HG02943 (cell line): Measurements from ENCODE around the gene TEK.
"Not testable (repeated sequence)": the region's sequence is repeated elsewhere in the genome, so short reads cannot be mapped to it uniquely, and the experiment has no call there.

Source experiments
- ATAC-seq: cut with Tn5 transposase; IDR thresholded peaks from one replicate; pipeline ENCODE4 v1.9.1; 2021; ENCODE audit warnings: mild to moderate bottlenecking, low read depth, moderate library complexity; ENCODE audit not compliant: unreplicated experiment

TEK gene

DNA sequence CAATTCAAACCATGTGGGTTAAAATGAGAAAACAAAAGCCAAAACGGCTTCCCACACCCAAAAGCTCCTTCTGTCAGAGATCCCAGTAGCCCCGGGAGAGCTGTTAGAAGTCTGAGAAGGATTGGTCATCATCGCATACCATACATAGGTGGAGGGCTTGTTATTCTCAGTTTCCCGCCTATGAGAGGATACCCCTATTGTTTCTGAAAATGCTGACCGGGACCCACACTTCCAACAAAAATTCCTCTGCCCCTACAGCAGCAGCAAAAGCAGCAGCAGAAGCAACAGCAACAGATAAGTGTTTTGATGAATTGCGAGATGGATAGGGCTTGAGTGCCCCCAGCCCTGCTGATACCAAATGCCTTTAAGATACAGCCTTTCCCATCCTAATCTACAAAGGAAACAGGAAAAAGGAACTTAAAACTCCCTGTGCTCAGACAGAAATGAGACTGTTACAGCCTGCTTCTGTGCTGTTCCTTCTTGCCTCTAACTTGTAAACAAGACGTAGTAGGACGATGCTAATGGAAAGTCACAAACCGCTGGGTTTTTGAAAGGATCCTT, at the start of gene TEK:
TSS of gene TEK (plus strand) at position 245 of the 561 bp plus-strand sequence. CDS start 366 bp downstream, outside the sequence.
- ATAC-seq, result no peak

DNA sequence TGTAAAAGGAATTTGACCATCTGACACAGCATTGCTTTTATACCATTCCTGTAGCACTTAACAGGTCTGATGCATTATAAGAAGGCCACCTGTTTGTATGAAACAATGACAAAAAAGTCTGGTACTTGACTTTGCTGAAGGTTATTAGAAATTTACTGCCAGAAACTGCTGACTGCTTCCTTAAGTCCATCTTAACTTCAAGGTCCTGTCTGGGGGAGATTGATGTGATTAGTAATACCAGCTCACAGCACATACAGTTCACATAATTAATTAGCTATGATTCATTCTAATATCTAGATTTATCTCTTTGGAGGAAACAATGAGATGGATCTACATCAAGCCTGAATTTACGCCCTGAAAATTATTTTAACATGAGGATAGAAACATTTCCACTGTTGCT, 49.6 kb upstream of the TEK start:
- no peak for ATAC-seq

DNA sequence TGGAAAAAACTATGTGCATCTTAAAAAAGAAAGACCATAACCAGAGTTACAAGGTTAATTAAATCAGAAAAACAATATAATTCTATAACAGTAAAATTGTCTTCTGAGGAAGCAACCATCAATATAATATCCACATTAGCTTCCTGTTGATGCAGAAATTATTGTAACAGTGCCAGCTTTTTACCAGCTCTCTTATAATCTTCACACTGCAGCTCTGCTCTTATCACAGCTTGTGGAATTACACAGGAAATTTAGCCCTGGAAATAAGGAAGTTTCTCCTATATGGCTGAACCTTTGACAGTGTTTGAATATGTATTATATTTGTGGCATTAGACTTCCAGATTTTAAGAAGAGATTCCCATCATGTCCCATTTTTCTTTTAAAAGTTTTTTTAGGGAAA, 49.1 kb upstream of the TEK start:
- ATAC-seq, result no peak

DNA sequence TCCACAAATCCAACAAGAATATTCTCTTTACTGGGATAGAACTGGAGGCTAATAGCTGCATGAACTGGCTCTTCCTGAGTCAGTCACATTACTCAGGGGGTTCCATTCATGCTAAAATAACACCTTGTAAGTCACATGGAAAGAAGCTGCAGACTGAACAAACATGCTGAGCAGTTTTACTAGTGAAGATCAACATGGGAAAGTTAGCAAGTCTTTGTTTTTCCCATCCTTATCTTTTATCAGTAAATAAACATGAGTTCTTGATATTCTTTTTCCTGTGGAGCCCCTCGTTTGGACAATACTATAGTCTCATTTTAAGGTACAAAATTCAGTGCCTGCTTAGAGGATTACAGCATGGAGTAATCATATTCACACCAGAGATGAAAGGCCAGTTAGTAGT, 43.7 kb upstream of the TEK start:
- no peak for ATAC-seq

DNA sequence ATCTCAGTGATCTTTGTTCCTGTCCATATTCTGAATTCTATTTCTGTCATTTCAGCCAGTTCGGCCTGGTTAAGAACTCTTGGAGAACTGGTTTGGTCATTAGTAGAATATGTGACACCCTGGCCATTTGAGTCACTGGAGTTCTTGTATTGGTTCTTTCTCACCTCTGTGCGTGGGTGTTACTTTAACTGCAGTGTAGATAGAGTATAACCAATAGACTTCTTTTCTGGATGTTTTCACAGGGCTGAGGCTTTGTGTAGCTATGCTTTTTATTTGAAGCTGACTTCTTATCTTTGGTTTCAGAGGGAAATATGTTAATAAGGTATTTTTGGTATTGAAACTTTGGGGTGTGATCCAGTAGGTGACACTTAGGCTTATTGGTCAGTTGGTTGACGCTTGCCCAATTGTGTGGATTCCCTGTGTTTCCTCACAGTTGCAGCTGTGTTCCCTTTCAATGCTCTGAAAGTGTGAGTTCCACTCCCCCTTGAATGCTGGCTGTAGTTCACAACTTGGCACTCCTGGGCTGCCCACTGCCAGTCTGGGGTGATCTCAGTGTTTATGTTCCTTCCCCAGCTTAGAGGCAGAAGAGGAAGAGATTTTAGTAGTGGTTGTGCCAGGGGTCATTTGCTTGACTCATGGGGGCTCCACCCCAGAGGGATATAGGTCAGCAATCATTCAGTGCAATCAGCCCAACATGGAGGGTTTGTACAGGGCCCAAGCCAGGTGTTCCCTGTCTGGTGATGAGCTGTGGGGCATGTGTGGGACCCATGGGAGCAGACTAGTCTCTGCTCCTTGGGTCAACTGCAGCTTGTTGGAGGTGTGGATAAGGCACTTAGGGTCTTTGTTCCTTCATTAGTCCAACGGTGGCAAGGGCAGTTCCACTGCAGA, 34.9 kb upstream of the TEK start:
- no peak for ATAC-seq

DNA sequence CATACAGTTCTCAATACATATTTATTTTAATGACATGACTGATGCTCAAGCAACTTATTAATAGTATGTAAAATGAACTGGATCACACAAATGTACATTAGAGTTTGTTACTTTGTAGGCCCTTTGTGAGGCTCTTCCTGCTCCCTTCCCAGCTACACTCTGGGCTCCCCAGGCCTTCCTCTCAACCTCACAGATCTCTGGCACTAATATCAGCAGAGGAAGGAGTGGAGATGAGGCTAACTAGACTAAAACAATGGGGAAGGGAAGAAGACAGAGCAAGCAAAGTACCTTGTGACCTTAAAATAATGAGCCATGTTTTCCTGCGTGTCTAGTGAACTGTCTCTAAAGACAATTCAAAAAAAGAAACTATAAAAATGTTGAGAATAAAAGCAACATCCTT, 30.3 kb upstream of the TEK start:
- ATAC-seq, result no peak

DNA sequence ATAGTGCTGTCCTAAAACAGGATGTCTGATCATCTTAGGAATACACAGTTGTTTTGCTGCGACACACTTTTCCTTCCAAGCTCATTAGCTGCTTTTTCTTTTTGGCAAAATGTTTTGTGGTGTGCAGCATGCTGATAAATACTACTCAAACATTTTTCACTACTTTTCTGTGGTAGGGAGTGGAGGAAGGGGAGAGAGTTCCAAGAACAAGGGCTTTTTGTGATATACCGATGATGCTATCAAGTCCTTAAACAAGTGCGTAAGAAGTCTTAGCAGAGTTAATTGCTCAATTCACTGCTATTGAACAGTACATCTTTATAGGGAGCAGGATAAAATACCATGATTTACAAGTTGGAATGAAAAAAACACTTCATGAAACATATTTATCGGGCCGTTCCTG, 23.6 kb upstream of the TEK start:
- ATAC-seq, result no peak

DNA sequence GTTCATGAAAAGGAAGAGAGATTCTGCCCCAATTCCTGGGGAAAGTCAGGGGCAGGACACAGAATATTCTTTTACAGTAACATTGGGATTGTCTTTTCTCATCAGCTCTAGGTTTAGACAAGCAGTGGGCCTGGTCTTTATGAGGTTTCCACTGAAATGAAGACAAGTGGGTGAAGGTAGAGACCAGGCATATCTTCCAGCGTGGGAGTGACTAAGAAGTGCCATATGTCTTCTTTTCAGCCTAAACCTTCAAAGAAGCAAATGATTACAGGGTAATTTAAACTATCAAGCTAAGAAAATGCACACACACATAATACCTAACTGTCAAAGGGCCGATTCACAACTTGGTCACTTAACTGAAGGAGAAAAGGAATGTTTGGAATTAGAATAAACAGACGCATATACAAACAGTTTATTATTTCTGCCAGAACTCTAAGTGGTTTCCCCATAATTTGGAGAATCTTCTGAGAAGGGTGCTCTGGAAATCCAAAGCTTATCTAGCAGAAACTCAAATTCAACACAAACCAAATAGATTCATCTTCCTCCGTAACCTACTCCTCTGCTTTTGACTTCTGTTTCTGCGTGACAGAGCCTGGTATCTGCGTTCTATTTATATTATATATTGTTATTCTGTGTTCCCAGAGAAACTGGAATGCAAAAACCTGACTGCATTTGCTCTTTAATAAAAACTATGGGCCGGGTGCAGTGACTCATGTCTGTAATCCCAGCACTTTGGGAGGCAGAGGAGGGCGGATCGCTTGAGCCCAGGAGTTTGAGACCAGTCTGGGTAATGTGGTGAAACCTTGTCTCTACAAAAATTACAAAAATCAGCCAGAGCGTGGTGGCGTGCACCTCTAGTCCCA, 22.0 kb upstream of the TEK start:
- ATAC-seq, result no peak

DNA sequence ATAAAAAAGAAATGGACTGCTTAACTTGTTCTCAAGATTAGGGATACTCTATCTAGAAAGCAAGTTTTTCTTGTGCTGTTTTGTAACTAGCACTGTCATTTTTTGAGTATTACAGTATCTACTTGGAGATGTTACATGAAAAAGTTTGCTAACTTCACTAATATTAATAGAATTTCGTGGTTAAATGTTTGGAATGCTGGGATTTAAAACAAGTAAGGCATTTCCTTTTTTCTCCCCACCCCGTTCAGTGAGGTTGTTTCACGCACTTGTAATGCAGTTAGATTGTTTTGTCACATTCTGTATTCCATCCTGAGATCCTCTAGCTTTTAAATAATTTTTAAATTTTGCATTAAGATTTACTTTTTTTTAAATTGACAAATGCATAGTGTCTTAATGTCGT, 20.0 kb upstream of the TEK start:
- ATAC-seq, result no peak

DNA sequence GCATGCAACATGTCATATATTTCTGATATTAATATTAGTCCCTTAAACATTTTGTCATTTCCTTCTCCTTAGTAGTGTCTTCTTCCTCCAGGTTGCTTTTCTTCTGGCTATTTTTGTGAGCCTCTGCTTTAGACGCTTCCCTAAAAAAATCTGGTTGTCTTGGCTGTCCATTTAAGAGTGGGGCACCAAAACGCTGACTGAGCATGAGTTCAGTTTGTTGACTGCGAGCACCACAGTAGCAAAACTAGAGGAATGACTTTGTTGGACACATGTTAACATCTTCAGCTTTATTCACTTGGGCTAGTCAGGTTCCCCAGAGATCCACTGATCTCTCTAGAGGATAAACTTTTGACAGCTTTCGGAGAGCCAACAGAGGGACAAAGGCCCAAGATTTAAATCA, 19.3 kb upstream of the TEK start:
- no peak for ATAC-seq

DNA sequence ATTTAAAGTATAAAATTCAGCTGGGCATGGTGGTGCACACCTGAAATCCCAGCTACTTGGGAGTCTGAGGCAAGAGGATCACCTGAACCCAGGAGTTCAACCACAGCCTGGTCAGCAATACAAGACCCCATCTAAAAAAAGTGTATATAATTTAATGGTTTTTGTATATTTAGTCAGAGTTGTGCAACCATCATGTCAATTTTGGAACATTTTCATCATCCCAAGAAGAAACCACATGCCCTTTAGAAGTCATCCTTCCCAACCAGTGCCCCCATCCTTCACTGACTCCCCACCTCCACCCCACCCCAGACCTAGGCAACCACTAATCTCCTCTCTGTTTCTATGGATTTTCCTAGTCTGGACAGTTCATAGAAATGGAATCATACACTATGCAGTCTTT, 18.8 kb upstream of the TEK start:
- no peak for ATAC-seq

DNA sequence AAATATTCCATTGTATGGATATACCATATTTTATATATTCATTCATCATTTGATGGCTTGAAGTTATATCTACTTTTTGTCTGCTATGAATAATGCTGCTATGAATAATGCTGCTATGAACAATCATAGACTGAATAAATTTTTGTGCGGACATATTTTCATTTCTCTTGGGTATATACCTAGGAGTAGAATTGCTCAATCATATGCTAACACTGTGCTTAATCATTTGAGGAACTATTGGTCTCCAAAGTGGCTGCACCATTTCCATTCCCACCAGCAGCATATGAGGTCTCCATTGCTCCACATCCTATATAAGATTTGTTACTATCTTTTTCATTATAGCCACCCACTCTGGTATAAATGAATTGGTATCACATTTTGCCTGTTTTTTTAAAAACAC, 18.3 kb upstream of the TEK start:
- ATAC-seq, result no peak

DNA sequence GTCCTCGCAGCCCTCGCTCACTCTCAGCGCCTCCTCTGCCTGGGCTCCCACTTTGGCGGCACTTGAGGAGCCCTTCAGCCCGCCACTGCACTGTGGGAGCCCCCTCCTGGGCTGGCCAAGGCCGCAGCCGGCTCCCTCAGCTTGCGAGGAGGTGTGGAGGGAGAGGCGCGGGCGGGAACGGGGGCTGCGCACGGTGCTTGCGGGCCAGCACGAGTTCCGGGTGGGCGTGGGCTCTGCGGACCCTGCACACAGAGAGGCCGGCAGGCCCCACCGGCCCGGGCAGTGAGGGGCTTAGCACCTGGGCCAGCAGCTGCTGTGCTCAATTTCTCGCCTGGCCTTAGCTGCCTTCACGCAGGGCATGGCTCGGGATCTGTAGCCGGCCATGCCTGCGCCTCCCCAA, 16.5 kb upstream of the TEK start:
- ATAC-seq, result not testable (repeated sequence)

DNA sequence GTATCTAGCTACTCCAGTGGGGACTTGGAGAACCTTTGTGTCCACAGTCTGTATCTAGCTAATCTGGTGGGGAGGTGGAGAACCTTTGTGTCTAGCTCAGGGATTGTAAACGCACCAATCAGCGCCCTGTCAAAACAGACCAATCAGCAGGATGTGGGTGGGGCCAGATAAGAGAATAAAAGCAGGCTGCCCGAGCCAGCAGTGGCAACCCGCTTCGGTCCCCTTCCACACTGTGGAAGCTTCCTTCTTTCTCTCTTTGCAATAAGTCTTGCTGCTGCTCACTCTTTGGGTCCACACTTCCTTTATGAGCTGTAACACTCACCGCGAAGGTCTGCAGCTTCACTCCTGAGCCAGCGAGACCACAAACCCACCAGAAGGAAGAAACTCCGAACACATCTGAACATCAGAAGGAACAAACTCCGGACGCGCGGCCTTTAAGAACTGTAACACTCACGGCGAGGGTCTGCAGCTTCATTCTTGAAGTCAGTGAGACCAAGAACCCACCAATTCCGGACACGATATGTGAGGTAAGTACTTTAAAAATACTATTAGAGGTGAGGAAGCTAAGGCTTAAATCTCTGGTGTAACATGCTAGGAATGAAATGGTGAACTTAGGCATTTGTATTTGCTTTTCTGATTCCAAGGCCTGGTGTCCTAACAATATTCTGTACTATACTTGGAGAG, 15.5 kb upstream of the TEK start:
- ATAC-seq, result not testable (repeated sequence)

DNA sequence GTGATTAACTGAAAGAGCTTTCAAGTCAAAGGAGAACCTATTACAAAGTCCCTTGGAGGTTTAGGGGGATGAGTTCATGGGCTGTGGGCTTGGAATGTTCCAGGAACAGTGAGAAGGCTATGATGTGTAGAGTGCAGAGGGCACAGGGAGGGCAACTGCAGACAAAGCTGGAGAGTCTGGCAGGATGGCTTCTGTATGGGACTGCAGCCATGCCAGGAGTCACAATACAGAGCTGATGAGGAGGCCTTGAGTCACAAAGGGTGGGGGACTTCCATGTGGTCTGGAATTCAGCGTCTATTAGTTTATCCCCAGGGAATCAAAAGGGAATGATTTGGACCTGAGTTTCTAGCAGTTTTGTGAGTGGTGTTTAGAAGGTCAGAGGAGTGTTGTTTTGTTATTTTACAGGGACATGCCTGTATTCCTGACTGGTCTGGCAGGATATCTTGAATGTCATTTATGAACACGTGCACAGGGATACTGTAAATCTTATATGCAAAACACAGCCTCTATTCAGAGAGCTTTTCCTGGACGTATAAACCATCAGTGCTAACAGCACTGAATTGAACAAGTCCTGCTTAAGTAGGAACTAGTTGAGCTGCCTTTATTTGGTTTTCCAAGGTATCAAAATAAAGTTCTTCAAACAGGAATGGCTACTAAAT, 14.3 kb upstream of the TEK start:
- no peak for ATAC-seq

DNA sequence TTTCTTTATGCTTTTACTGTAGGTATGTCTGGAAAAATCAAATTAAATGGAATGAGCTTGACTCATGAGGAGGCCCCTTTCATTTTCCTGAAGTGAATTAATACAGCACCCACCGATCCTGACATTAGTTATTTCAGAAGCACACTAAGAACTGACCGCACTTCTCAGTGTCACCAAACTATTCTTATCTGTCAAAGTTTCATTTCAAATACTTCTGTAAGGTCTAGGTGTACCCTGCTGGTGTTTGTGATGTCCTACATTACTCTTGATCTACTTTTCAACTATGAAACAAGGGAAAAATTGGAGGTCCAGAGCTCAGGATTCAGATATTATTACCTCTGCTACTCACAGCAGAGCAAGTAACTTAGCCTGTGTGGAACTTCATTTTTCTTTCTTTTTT, 1.8 kb upstream of the TEK start:
- ATAC-seq, result no peak

DNA sequence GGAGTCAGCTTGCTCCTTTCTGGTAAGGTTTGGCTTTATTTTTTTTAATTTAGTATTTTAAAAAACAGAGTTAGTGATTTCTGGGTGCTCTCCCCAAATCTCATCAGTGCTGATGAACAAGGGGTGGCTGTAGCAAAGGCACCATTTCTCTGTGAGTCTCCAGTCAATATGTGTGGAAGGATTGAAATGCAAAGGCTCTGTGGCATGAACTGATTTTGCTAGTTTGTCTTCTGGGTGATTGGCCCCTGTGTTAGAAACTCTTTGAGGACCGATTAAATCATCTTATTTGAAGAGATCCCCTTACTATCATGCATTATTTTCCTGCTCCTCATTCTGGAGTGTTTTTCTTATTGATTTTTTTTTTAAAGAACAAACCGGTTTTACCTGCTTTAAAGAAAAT, 596 bp downstream of the TEK start:
- ATAC-seq, result no peak

DNA sequence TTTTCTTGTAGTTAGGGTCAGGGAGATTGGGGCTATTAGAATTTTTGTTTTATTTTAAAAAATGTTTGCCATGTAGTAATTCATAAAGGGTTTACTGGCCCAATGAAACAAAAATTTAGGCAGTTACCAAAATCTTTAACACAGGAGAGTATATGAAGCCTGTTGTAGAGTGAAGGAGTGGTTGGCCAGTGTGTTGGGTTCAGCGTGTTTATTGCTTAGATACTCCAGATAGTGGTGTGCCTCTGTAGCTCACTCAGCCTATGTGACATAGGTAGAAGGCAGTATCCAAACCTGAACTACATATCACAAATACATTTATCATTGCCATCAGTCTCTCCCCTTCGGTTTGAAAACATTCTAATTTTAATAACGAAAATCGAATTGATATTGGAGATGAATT, 1.2 kb downstream of the TEK start:
- no peak for ATAC-seq

DNA sequence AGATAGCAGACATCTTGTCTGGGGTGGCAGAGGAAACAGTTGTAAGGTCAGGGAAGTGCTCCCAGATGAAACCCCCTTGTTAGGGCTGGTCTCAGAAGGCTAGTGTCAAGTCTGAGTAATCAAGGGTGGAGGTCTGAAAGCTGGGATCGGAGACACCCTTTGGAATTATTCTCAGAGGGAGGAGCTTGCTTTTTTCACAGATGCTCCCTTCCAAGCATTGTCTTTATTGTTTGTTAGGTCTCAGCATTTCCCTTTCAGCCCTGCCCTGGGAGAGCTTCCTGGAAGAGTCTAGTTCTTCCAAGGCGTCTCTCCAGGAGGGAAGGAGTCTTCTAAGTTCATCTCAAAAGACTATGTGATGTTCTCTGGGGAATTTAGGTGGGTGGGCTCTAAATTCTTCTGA, 3.2 kb downstream of the TEK start:
- ATAC-seq, result no peak

DNA sequence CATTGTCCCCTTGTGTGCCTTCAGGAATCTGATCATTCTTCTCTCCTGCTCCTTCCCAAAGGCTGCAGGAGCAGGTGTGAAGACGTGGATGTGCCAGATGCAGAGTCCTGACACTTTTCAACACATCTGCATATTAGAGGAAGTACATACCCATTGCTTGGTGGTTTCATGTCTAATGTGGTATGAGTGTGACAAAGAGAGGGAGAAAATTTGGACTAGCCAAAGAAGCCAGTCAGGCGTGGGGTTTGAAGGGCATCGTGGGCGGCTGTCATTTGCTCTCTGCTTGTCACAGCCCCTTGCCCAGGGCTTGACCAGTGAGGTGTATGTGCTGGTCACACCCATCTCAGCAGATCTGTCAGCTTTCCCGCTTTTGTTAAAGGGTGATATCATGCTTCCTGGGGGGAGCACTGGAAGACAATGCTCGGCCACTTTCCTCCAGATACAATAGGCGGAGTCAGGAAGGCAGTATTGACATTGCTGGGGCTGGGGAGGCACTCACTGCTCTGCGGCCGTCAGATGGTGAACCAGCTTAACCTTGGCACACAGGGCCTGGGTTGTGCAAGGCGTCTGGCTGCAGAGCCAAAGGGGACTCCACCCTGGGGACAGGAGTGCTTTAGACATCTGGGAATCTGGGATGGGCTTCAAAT, 8.6 kb downstream of the TEK start:
- no peak for ATAC-seq
